Measurements from ENCODE around the gene CFAP70. TPM values are rescaled to one million over a fixed set of nuclear protein-coding genes. Genes with fewer than 3 reads are reported as not detected.
A peak's percentile ranks its signal among the peaks of the same experiment; 100 is the strongest.

Gene CFAP70
- total RNA-seq, 1 experiment from 2014 or later = 0.24 TPM

DNA sequence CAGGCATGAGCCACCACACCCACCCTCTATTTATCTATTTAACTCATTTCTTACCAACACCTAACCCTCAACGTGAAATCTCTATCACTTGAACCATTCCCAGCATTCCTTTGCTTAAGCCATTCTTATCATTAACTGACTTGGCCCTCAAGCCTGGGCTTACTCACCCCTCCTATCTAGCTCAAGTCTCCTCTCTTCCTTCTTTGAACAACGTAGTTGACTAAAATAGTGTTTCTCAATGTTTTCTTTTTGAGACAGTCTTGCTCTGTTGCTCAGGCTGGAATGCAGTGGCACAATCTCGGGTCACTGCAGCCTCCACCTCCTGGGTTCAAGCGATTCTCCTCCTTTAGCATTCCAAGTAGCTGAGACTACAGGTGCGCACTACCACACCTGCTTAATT lies 48.2 kb upstream of the CFAP70 start:
- Histone ChIP-seq H3K14ac (ENCODE audit: insufficient read depth, low read length) (no peak overlapping the region), H2AFZ (ENCODE audit: low read length) (no peak overlapping the region), H3K4ac (ENCODE audit: low read depth, low read length) (no peak overlapping the region), H2BK12ac (ENCODE audit: insufficient read length, low read depth, low read length) (no peak overlapping the region), H3K9ac (ENCODE audit: extremely low read depth, insufficient read length, low read length) (no peak overlapping the region), H3K79me2 (ENCODE audit: insufficient read depth, low read length) (peaks cover 11% of the 10 kb centered on the region; the same call in 1 of the 2 replicates), H4K8ac (replicated peaks; ENCODE audit: insufficient read length, low read depth, low read length) (no peak overlapping the region), H2BK20ac (ENCODE audit: low read depth, low read length, poor library complexity, severe bottlenecking) (no peak overlapping the region), H3K27me3 (ENCODE audit: insufficient read depth, low read length) (no peaks in the 10 kb centered on the region), H3K4me1 (ENCODE audit: insufficient read depth, low read length) (no peaks in the 10 kb centered on the region), H3K27ac (ENCODE audit: insufficient read length, low read depth, low read length) (no peak overlapping the region), H4K91ac (ENCODE audit: insufficient read length, low read depth, low read length) (no peak overlapping the region), H3K79me1 (ENCODE audit: insufficient read depth, low read depth, low read length, poor library complexity, severe bottlenecking) (peaks cover 8% of the 10 kb centered on the region), H3T11ph (ENCODE audit: low read length) (no peak overlapping the region), H3K4me2 (ENCODE audit: insufficient read depth, insufficient read length, low read length) (no peak overlapping the region), H3K23me2 (ENCODE audit: insufficient read length, low read depth, low read length, poor library complexity, severe bottlenecking) (no peaks in the 10 kb centered on the region), H2BK120ac (ENCODE audit: low read depth, low read length, poor library complexity, severe bottlenecking) (no peak overlapping the region), H2BK5ac (ENCODE audit: insufficient read length, low read length) (no peak overlapping the region), H3K56ac (ENCODE audit: insufficient read length, low read depth, low read length) (no peak overlapping the region), H4K5ac (ENCODE audit: insufficient read length, low read depth, low read length) (no peak overlapping the region), H2BK15ac (ENCODE audit: low read depth, low read length) (no peak overlapping the region), H3K9me3 (ENCODE audit: control insufficient read depth, low read depth, low read length) (no peaks in the 10 kb centered on the region), H3K23ac (ENCODE audit: insufficient read length, low read depth, low read length) (no peak overlapping the region), H2AK5ac (ENCODE audit: insufficient read length, low read length) (no peak overlapping the region), H3K18ac (ENCODE audit: insufficient read length, low read depth, low read length) (no peak overlapping the region), H4K20me1 (ENCODE audit: control insufficient read depth, insufficient read depth, insufficient read length) (no peaks in the 10 kb centered on the region)
- TF ChIP-seq, protein P1, sequence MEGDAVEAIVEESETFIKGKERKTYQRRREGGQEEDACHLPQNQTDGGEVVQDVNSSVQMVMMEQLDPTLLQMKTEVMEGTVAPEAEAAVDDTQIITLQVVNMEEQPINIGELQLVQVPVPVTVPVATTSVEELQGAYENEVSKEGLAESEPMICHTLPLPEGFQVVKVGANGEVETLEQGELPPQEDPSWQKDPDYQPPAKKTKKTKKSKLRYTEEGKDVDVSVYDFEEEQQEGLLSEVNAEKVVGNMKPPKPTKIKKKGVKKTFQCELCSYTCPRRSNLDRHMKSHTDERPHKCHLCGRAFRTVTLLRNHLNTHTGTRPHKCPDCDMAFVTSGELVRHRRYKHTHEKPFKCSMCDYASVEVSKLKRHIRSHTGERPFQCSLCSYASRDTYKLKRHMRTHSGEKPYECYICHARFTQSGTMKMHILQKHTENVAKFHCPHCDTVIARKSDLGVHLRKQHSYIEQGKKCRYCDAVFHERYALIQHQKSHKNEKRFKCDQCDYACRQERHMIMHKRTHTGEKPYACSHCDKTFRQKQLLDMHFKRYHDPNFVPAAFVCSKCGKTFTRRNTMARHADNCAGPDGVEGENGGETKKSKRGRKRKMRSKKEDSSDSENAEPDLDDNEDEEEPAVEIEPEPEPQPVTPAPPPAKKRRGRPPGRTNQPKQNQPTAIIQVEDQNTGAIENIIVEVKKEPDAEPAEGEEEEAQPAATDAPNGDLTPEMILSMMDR (conservative IDR thresholded peaks at IDR 0.05) = no peak
- no peak for DNase-seq
- peaks cover 7 to 15% of the 10 kb centered on the region in 2 experiments for H3K4me1 Mint-ChIP-seq
- 100% methylated on average over 1 of the region's 5 CpGs for whole genome bisulfite sequencing (ENCODE audit: extremely low coverage, insufficient read length, low lambda C conversion rate)
- no peak overlapping the region for H3K4me3 Mint-ChIP-seq
- H3K27ac Mint-ChIP-seq = peak overlapping the region in 1 of 3 experiments; percentile 70; a peak in 1 of 7 replicates
- peaks cover 0 to 13% (median 3%) of the 10 kb centered on the region in 3 experiments; a peak in 4 of 7 replicates for H3K36me3 Mint-ChIP-seq (ENCODE audit: insufficient read depth in 1 of 3, low read depth in 3 of 3)
- H3K9me3 Mint-ChIP-seq = peaks cover 0 to 3% of the 10 kb centered on the region in 2 experiments; a peak in 1 of 5 replicates
- H3K27me3 Mint-ChIP-seq (ENCODE audit: low read depth) = no peaks in the 10 kb centered on the region

Measured in H9 (cell line).